Trophoblast cell (in vitro differentiated cells and primary cell): Measurements from ENCODE around the gene OR5AP2.

Experiments used
- DNase-seq, 2 donors: peaks; one replicate each; pipeline ENCODE4 v3.0.0-alpha.2; 2016
- H2AFZ ChIP-seq: 2 replicates; pipeline ENCODE4 v1.6.1; 2013; ENCODE audit warnings: low read length, moderate library complexity, mild to moderate bottlenecking; ENCODE audit not compliant: insufficient read depth, poor library complexity
- H2AK5ac ChIP-seq: 2 replicates; pipeline ENCODE4 v1.6.1; 2013; ENCODE audit warnings: mild to moderate bottlenecking, low read length
- H2BK120ac ChIP-seq: 2 replicates; pipeline ENCODE4 v1.6.1; 2013; ENCODE audit warnings: low read length, mild to moderate bottlenecking, moderate library complexity; ENCODE audit not compliant: insufficient read depth, poor library complexity
- H2BK12ac ChIP-seq: 2 replicates; pipeline ENCODE4 v1.6.1; 2013; ENCODE audit warnings: mild to moderate bottlenecking, low read length, moderate library complexity
- H2BK5ac ChIP-seq: 2 replicates; pipeline ENCODE4 v1.6.1; 2013; ENCODE audit warnings: low read length, low read depth, moderate library complexity, mild to moderate bottlenecking; ENCODE audit not compliant: poor library complexity
- H3K14ac ChIP-seq: 2 replicates; pipeline ENCODE4 v1.6.1; 2013; ENCODE audit warnings: mild to moderate bottlenecking, low read length
- H3K18ac ChIP-seq: 2 replicates; pipeline ENCODE4 v1.6.1; 2013; ENCODE audit warnings: mild to moderate bottlenecking, low read length
- H3K23ac ChIP-seq: 2 replicates; pipeline ENCODE4 v1.6.1; 2013; ENCODE audit warnings: low read length
- H3K27ac ChIP-seq: 2 replicates; pipeline ENCODE4 v1.5.1; 2013; ENCODE audit warnings: low read depth, mild to moderate bottlenecking, inconsistent platforms, low read length, moderate library complexity
- H3K27me3 ChIP-seq: 2 replicates; pipeline ENCODE4 v1.6.1; 2013; ENCODE audit warnings: inconsistent platforms, mild to moderate bottlenecking, low read length, moderate library complexity; ENCODE audit not compliant: insufficient read depth
- H3K36me3 ChIP-seq, 2 experiments: 1 replicate in 1 of 2; 2 replicates in 1 of 2; pipeline ENCODE4 v1.6.1; 2013; ENCODE audit warnings: low read length in 2 of 2, mild to moderate bottlenecking in 2 of 2, moderate library complexity in 1 of 2; ENCODE audit not compliant: insufficient read depth in 2 of 2, control insufficient read depth in 1 of 2
- H3K4ac ChIP-seq: 2 replicates; pipeline ENCODE4 v1.6.1; 2013; ENCODE audit warnings: low read depth, mild to moderate bottlenecking, low read length, moderate library complexity
- H3K4me1 ChIP-seq, 2 experiments: 1 replicate in 1 of 2; 2 replicates in 1 of 2; pipeline ENCODE4 v1.6.1; 2013; ENCODE audit warnings: low read length in 2 of 2, mild to moderate bottlenecking in 2 of 2, moderate library complexity in 1 of 2; ENCODE audit not compliant: insufficient read depth in 2 of 2, control insufficient read depth in 1 of 2
- H3K4me2 ChIP-seq: 2 replicates; pipeline ENCODE4 v1.6.1; 2013; ENCODE audit warnings: inconsistent platforms, mild to moderate bottlenecking, low read length, moderate library complexity
- H3K4me3 ChIP-seq: 2 replicates; pipeline ENCODE4 v1.5.1; 2013; ENCODE audit warnings: mild to moderate bottlenecking, low read depth, low read length, inconsistent platforms
- H3K79me1 ChIP-seq: one replicate; pipeline ENCODE4 v1.6.1; 2013; ENCODE audit warnings: low read length
- H3K79me2 ChIP-seq: 2 replicates; pipeline ENCODE4 v1.6.1; 2013; ENCODE audit warnings: low read length, mild to moderate bottlenecking; ENCODE audit not compliant: control insufficient read depth, insufficient read depth, poor library complexity
- H3K9ac ChIP-seq: 2 replicates; pipeline ENCODE4 v1.6.1; 2013; ENCODE audit warnings: mild to moderate bottlenecking, low read length
- H3K9me3 ChIP-seq: 2 replicates; pipeline ENCODE4 v1.6.1; 2013; ENCODE audit warnings: low read depth, mild to moderate bottlenecking, control low read depth, inconsistent platforms, low read length; ENCODE audit not compliant: insufficient read depth
- H4K12ac ChIP-seq: 2 replicates; pipeline ENCODE4 v1.6.1; 2013; ENCODE audit warnings: low read depth, mild to moderate bottlenecking, low read length, moderate library complexity
- H4K8ac ChIP-seq: 2 replicates; pipeline ENCODE4 v1.6.1; 2013; ENCODE audit warnings: low read depth, mild to moderate bottlenecking, low read length, moderate library complexity
- H4K91ac ChIP-seq: one replicate; pipeline ENCODE4 v1.6.1; 2013; ENCODE audit warnings: low read depth, mild to moderate bottlenecking, low read length, moderate library complexity
- WGBS: extraction: QIAGEN DNeasy Blood & Tissue Kit; methylation state at CpG from one replicate; pipeline ENCODE4 v1.1.7; 2013; ENCODE audit warnings: missing lambda C conversion rate; ENCODE audit not compliant: insufficient read length, insufficient coverage; ENCODE audit errors: extremely low coverage; 5-methylcytosine and 5-hydroxymethylcytosine counted together

The OR5AP2 gene

GRCh38 chr11:56663386-56663785, 21.1 kb upstream of the OR5AP2 start, which contains the start of gene OR5AR1:
TSS of gene OR5AR1 (plus strand) at chr11:56663686. CDS start at chr11:56663686, 0 bp downstream.
- Histone ChIP-seq H3K18ac (no peak within 1 kb of the TSS), H2BK120ac (no peak within 1 kb of the TSS), H4K8ac (no peak within 1 kb of the TSS), H2BK12ac (no peak within 1 kb of the TSS), H3K79me1 (no peaks in the 10 kb centered on the region), H3K9me3 (peaks cover 2% of the 10 kb centered on the region), H4K91ac (no peak within 1 kb of the TSS), H3K9ac (no peak within 1 kb of the TSS), H3K79me2 (no peaks in the 10 kb centered on the region), H4K12ac (no peak within 1 kb of the TSS), H3K4ac (no peak within 1 kb of the TSS), H3K4me2 (no peak within 1 kb of the TSS), H2BK5ac (no peak within 1 kb of the TSS), H3K23ac (peak within 1 kb of the TSS; percentile 16), H3K27me3 (no peaks in the 10 kb centered on the region), H3K4me1 (no peaks in the 10 kb centered on the region), H2AK5ac (no peak within 1 kb of the TSS), H3K36me3 (no peaks in the 10 kb centered on the region), H3K14ac (no peak within 1 kb of the TSS), H3K27ac (no peak within 1 kb of the TSS), H3K4me3 (no peak within 1 kb of the TSS), H2AFZ (no peak within 1 kb of the TSS)
- DNase-seq, result no peak
- WGBS, result no CpG with 5 or more reads among the region's 2 CpGs

GRCh38 chr11:56659755-56660154, 17.5 kb upstream of the OR5AP2 start:
- Histone ChIP-seq H3K79me1 (no peaks in the 10 kb centered on the region), H4K91ac (no peak overlapping the region), H2BK120ac (no peak overlapping the region), H3K4me3 (no peak overlapping the region), H2AFZ (no peak overlapping the region), H3K4me1 (no peaks in the 10 kb centered on the region), H2BK5ac (no peak overlapping the region), H3K36me3 (no peaks in the 10 kb centered on the region), H3K4ac (no peak overlapping the region), H3K4me2 (no peak overlapping the region), H4K12ac (no peak overlapping the region), H3K79me2 (no peaks in the 10 kb centered on the region), H3K18ac (no peak overlapping the region), H3K23ac (no peak overlapping the region), H3K27me3 (no peaks in the 10 kb centered on the region), H3K9ac (no peak overlapping the region), H4K8ac (no peak overlapping the region), H3K9me3 (peaks cover 2% of the 10 kb centered on the region), H3K27ac (no peak overlapping the region), H2BK12ac (no peak overlapping the region), H3K14ac (no peak overlapping the region), H2AK5ac (no peak overlapping the region)
- no CpG with 5 or more reads among the region's 3 CpGs for WGBS
- no peak for DNase-seq

DNA sequence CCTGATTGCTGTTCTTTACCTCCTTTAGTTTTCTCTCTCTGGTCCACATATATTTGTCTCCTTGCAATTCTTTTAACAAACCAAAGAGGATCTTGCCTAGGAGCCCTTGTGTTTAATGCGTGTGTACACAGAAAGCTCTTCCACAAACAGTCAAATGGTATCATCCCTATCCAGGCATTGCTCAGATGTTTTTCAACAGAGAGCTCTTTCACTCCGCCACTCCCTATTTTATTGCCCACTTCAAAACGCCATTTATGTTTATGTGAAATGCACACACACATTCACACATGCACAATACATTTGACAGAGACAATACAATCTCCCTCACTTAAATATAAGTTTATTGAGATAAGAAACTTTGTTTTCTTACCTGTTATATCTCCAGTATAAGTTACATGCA, 4.7 kb downstream of the OR5AP2 start:
- no peak overlapping the region for H3K27ac ChIP-seq
- no peaks in the 10 kb centered on the region for H3K79me1 ChIP-seq
- no peaks in the 10 kb centered on the region for H3K27me3 ChIP-seq
- no peaks in the 10 kb centered on the region for H3K79me2 ChIP-seq
- H3K4ac ChIP-seq, result no peak overlapping the region
- no peak for DNase-seq
- H3K4me1 ChIP-seq, result no peaks in the 10 kb centered on the region
- no CpG with 5 or more reads among the region's 3 CpGs for WGBS
- H2BK5ac ChIP-seq, result no peak overlapping the region
- no peak overlapping the region for H3K18ac ChIP-seq
- no peak overlapping the region for H2AFZ ChIP-seq
- H2BK12ac ChIP-seq, result no peak overlapping the region
- no peaks in the 10 kb centered on the region for H3K9me3 ChIP-seq
- H4K12ac ChIP-seq, result no peak overlapping the region
- no peak overlapping the region for H3K4me2 ChIP-seq
- H3K9ac ChIP-seq, result no peak overlapping the region
- no peak overlapping the region for H3K14ac ChIP-seq
- H3K4me3 ChIP-seq, result no peak overlapping the region
- H4K8ac ChIP-seq, result no peak overlapping the region
- H2AK5ac ChIP-seq, result no peak overlapping the region
- H3K23ac ChIP-seq, result no peak overlapping the region
- no peak overlapping the region for H4K91ac ChIP-seq
- no peak overlapping the region for H2BK120ac ChIP-seq
- no peaks in the 10 kb centered on the region for H3K36me3 ChIP-seq

- no peaks in the 10 kb centered on the region for H3K27me3 ChIP-seq
- H4K12ac ChIP-seq, result no peak overlapping the region
- H3K4me2 ChIP-seq, result no peak overlapping the region
- no peaks in the 10 kb centered on the region for H3K36me3 ChIP-seq
- no peak overlapping the region for H2BK120ac ChIP-seq
- no peak overlapping the region for H3K14ac ChIP-seq
- H3K4me1 ChIP-seq, result no peaks in the 10 kb centered on the region
- no peak overlapping the region for H2AFZ ChIP-seq
- no peaks in the 10 kb centered on the region for H3K79me1 ChIP-seq
- DNase-seq, result no peak
- no peak overlapping the region for H4K91ac ChIP-seq
- H3K27ac ChIP-seq, result no peak overlapping the region
- H3K23ac ChIP-seq, result no peak overlapping the region
- no peak overlapping the region for H4K8ac ChIP-seq
- no peak overlapping the region for H2AK5ac ChIP-seq
- no peak overlapping the region for H3K18ac ChIP-seq
- no CpG with 5 or more reads among the region's 2 CpGs for WGBS
- no peak overlapping the region for H3K9ac ChIP-seq
- no peak overlapping the region for H3K4me3 ChIP-seq
- H3K9me3 ChIP-seq, result no peaks in the 10 kb centered on the region
- no peak overlapping the region for H2BK5ac ChIP-seq
- no peaks in the 10 kb centered on the region for H3K79me2 ChIP-seq
- no peak overlapping the region for H3K4ac ChIP-seq
- no peak overlapping the region for H2BK12ac ChIP-seq
These were observed 5.4 kb downstream of the OR5AP2 start for GRCh38 chr11:56636861-56637260.
